ENCODE data around the gene SNX1. TPM values are rescaled to one million over a fixed set of nuclear protein-coding genes. Genes with fewer than 3 reads are reported as not detected.
A peak's percentile ranks its signal among the peaks of the same experiment; 100 is the strongest.

The SNX1 gene
- total RNA-seq, 1 donor from 2014 or later = 89.7 TPM

DNA sequence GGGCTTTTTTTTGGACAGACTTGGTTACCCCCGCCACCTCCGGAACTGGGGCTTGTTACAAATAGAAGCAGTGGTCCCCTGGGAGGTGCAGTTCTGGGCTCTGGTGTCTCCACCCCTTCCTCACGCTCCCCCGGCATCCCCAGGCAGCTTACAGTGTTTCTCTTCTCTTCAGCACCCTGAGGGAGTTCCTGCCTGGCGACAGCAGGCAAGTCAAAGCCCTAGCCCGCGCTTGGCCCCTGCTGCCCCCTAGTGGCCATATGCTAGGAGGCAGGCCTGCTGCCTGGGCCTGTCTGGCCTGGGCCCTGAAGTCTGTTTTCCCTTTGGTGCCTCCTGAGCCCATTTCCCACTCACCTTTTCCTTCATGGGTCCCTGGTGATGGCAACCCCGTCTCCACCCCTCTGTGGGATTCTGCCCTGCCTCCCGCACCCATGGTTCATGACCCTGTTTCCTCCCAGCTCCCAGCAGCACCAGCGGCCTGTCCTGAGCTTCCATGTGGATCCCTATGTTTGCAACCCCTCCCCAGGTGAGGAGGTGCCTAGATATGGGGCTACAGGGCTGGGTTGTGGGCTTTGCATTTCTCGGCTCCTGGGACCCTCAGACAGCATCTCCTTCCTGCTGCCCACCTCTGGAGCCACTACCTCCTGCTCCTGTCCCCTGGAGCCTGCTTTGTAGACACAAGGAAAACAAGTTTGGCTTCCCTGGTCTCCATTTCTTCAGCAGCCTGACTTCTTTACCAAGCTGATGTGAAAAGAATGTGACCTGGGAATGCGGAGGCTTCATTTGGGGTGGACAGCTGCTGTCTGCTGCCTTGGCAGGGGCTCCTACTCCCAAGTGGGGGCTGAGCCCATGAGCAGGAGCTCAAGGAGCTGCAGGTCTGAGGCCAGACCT is 57.9 kb downstream of the SNX1 start:
- intact Hi-C loops (cut with micrococcal nuclease) = loop anchor here (5.0 kb wide), 1 partner anchor 56 kb away; the partner anchor contains the start of gene SNX1
- peak; percentile 94 for DNase-seq

GRCh38 chr15:64155802-64156651 is 60.2 kb downstream of the SNX1 start:
- no peak for ATAC-seq
- no peak for DNase-seq
- intact Hi-C loops (cut with micrococcal nuclease) = no loop called here

More for the DNA sequence above, 57.9 kb downstream of the SNX1 start:
- ATAC-seq = peak; percentile 80

DNA sequence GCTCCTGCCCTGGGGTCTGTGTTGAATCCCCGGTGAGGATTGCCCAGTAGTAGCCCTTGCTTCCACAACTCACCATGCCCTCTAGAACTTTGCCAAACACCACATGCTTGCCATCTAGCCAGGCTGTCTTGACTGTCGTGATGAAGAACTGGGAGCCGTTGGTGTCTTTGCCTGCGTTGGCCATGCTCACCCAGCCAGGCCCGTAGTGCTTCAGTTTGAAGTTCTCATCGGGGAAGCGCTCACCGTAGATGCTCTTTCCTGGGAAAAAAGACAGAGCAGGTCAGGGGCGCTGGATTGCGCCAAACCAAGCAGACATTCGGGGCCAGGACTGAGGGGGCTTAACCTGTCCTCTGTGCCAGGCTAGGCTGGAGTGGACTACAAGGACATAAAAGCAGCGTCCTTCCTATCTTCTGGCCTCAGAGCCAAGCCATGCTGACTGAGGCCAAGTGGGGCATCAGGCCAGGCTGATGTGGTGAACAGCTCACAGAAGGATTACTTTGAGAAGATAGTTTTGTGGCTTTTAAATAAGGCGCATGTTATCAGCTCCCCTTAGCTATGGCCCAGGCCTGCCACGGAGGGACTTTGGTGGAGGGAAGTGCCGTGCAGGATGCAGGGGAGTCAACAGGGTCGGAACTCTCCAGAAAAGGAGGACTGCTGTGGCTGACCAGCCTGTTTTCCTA is 61.0 kb downstream of the SNX1 start:
- intact Hi-C loops (cut with micrococcal nuclease) = no loop called here

GRCh38 chr15:64157599-64158125 is 61.9 kb downstream of the SNX1 start:
- DNase-seq = no peak
- ATAC-seq = no peak
- intact Hi-C loops (cut with micrococcal nuclease) = no loop called here

More for the DNA sequence above, 61.0 kb downstream of the SNX1 start:
- DNase-seq (peak; percentile 67), ATAC-seq (peak; percentile 4)

DNA sequence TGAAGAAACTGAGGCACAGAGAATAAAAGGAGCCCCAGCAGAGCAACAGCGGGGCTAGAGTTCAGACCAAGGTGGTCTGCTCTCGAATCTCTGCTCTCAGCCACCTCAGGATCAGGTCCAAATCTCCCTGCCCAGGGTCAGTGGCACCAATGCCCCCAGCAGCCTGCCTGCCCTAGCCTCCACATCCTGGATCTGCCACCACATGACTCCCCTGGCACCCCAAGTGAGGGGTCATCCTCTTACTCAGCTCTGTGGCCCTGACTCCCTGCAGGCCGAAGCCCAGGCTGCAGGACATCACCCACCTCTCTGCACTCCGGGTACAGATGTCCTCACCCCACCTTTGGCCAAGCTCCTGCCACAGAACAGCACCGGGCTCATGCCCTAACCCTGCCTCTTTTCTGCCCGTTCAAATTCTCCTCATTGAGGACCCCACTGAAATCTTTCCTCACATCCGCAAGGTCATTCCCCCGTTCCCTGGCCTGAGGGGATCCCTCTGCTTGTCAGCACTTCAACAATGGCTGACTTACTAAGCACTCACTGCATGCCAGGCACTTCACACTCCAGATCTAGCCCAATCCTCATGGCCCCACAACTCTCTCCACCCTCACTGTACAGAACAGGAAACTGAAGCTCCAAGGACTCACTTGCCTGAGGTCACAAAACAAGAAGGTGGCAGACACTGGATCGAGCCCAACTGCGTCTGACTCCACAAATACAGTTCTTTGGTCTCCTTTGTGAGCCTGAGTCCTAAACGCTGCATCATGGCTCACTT is 62.8 kb downstream of the SNX1 start:
- DNase-seq (peak; percentile 53), ATAC-seq (peak; percentile 3)
- intact Hi-C loops (cut with micrococcal nuclease) = no loop called here

DNA sequence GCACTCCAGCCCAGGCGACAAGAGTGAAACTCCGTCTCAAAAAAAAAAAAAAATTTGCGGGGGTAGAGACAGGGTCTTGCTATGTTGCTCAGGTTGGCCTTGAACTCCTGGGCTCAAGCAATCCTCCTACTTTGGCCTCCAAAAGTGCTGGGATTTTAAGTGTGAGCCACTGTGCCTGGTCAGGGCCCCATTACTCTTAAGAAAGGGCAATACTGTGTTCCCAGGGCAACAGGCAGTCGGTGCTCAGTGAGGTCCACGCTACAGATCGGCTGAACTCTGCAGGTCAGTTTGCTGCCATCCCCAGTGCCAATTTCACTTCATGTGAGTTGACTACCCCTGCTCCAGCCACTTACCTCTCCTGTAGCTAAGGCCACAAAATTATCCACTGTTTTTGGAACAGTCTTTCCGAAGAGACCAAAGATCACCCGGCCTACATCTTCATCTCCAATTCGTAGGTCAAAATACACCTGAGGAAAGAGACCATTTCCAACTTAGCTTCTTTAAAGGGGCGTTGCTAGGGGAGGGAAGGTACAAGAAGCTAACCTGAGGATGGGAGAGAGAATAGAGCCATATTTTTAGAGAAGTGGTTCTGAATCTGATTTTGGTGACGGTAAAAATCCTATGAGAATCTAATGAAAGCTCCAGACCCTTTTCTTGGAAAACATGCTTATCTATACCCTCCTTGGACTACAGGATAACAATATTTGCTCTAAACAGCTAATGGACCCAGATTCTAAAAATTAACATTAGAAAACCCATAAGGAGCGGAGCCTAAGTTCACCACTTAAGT is 66.1 kb downstream of the SNX1 start:
- ATAC-seq = no peak
- DNase-seq = no peak
- intact Hi-C loops (cut with micrococcal nuclease) = no loop called here

GRCh38 chr15:64162478-64162868 is 66.7 kb downstream of the SNX1 start:
- ATAC-seq (peak; percentile 46), DNase-seq (no peak)
- intact Hi-C loops (cut with micrococcal nuclease) = no loop called here

- intact Hi-C loops (cut with micrococcal nuclease) = no loop called here
- peak; percentile 95 for ATAC-seq
- peak; percentile 100 for DNase-seq
Measured at GRCh38 chr15:64162869-64163658, 67.3 kb downstream of the SNX1 start, which contains the start of gene PPIB. TSS of gene PPIB (minus strand) at chr15:64163022. CDS start at chr15:64162986, 36 bp downstream.

DNA sequence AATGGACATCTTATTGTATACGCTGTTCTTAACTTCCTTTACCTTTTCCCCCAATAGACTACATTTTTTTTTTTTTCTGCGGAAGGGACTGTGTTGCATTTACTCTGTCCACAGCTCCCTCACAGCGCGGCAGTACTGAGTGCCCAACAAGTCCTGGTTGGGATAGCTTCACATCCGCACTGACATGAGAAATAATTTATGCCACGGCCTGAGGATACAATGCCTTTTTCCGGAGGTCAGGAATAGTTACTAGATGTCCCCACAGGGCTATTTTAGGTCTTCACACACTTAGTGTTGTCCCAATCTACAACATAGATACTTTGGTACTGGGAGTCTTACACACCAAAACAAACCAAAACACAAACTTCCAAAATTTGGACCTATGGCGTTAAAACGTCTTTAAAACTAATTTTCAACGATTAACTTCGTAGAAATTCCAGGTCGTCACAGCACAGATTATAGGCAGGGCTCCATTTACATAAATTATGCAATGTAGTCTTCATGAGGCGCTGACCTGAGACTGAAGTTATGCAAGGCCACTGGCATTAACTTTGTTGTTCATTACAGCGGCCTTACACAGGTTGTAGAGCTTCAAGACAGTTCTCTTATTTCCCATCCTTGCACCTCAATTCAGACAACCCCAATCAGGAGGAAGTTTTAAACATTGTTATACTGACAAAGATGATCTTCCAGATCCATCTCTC is 68.0 kb downstream of the SNX1 start:
- DNase-seq = peak; percentile 53
- intact Hi-C loops (cut with micrococcal nuclease) = no loop called here
- ATAC-seq = peak; percentile 26

DNA sequence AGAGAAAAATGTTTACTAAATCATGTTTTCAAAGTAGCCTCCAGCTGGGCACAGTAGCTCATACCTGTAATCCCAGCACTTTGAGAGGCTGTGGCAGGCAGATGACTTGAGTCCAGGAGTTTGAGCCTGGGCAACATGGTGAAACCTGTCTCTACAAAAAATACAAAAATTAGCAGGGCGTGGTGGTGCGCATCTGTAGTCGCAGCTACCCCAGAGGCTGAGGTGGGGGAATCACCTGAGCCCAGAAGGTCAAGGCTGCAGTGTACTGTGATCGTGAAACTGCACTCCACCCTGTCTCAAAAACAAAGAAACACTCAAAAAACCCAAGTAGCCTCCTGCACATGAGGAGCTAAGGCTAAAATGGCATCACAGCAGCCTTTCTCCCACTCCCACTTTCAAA is 68.7 kb downstream of the SNX1 start:
- intact Hi-C loops (cut with micrococcal nuclease) = no loop called here
- no peak for DNase-seq
- ATAC-seq = no peak

- intact Hi-C loops (cut with micrococcal nuclease) = no loop called here
- ATAC-seq = no peak
- no peak for DNase-seq
Measured at GRCh38 chr15:64166102-64166890, 70.5 kb downstream of the SNX1 start.

DNA sequence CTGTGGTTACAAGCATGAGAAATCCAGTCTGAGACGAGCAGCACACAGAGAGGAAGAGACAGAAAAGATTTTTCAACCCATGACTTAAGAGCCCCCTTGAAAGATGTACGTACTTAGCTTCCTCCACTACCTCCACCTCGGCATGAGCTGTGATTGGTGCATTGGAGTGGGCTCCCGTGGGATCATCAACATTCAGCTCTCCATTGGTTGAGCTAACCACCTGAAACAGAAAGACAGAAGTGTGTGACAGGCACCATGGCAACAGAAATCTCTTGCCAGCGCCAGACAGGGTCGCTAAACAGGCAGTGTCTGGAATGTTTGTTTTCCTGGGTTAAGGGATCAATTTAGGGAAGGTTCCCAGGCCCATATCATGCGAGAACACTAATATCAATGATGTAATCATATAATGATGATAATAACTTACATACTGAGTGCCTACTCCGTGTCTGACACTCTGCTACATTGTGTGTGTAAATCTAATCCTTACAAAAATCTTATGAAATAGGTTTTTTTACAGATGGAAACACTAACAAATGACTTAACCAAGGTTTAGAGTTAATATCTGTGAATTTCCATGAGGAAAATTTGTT is 84.5 kb downstream of the SNX1 start:
- intact Hi-C loops (cut with micrococcal nuclease) = no loop called here

DNA sequence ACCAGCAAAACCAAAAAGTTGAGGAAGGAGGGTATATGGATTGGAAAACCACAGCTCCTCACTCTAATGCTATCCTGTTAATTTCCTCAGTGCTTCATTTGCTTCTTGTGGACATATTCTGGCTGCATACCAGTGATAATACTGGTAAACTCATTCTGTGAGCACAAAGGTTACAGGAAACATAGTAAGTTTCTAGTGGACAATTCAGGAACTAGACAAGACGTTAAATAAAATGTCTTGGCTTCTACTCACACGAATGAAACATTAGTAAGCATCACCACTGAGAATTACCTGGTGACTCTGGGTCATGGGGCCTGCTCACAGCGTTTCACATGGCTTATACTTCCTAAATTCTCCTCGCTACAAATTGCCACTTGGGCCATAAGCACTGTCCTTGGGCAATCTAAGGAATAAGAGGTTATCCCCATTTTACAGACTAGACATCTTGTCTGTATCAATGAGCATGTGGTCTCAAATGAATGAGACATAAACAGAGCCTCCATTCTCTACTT is 87.1 kb downstream of the SNX1 start:
- intact Hi-C loops (cut with micrococcal nuclease) = no loop called here
- DNase-seq = no peak
- ATAC-seq = no peak

More for the DNA sequence above, 84.5 kb downstream of the SNX1 start:
- ATAC-seq (no peak), DNase-seq (no peak)

- DNase-seq (no peak), ATAC-seq (no peak)
- intact Hi-C loops (cut with micrococcal nuclease) = no loop called here
Measured at GRCh38 chr15:64185146-64185911, 89.5 kb downstream of the SNX1 start.

Data from left ventricle myocardium superior (tissue), 1 donor.